HL-60/S4 treated with phorbol 12-myristate 13-acetate at 8.2 ng/mL for 4 days and 3 days (cell line): ENCODE results near the gene ABCA3.

Source experiments
- in situ Hi-C: fragments of 300-500 bp; cut with MboI; formaldehyde crosslinking; loops from 2 replicates; pipeline ENCODE4 v1.15.0; 2022; ENCODE audit warnings: low sequenced_read_pairs

The ABCA3 gene

DNA sequence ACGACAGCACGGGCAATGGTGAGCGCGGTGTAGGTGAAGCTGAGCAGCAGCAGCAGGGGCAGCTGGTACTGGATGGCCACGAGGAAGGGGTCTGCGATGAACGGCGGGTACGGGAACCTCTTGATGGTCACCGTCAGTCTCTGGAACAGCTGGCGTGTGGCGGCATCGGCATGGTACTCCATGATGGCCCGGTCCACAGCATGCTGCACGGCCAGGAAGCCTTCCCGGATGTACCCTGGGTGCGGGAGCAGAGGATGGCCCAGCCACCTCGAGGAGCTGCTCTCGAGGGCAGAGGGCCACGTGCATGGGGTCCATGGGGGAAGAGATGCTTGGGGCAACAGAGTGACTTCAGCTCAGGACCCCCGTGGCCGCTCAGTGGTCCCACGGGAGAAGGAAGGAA lies 20.9 kb downstream of the ABCA3 start:
- in situ Hi-C loops = no loop called here

DNA sequence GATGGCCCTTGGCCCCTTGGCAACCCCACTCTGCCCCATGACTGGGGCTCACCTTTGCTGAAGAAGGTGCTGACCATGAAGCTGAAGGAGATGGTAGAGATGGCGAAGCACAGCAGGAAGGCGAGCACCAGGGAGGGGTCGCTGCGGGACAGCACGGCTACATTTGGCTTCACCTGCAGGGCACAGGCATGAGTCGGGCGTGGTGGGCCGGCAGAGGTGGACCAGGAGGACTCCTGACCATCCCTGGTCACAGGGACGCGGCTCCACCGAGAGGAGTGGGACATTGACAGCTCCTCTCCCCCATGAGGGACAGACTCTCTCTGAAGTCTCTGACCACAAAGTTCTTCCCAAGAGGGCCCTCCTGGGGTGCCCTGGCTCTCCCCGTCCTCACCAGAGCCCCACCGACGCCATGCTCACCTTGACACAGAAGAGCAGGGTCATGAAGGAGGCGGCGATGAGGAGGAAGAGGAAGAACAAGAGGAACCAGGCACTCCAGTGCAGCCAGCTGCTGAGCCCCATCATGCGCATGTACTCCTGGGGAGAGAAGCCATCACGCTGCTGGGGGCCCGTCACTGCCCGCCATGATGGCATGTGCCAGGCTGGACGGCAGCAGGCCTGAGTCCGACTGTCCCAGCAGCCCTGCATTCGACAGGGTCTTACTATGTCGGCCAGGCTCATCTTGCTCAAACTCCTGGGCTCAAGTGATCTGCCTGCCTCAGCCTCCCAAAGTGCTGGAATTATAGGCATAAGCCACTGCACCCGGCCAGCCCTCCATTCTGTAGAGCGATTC lies 23.1 kb downstream of the ABCA3 start:
- in situ Hi-C loops = no loop called here

DNA sequence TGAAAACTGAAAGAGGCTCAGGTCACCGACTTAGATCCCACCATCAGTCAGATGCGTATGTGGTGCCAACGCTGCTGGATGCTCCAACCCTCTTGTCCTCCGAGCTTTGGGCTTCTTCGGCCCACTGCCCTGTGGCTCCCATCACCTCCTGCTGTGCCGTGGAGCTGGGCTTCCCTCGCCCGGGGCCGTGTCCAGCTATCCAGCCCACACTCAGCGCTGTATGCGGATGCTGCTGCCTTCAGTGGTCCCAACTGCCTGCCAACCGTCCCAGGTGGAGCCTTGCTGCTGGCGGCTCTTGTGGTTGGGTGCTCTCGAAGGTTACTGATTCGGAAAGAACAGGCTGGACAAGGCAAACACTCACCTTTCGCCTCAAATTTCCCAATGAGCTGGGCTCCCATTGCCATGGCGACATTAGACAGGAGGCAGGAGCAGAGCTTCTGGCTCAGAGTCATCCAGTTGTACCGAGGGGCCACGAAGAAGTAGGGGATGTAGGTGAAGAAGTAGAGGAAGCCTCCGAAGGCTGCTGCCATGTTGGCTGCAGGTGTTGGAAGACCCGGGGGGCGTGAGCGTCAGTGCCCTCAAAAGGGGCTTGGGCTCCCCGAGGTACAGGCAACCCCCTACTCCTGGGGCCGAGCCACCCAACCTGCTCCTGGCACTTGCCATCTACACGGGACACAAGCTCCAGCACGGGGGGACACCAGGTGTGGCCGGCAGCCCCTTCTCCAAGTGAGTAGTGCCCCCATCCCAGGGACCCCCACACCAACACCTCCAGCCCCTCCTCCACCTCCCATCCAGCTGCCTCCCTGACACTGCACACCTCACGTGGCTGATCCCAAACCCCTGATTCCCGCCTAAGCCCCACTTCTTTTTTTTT lies 32.2 kb downstream of the ABCA3 start:
- in situ Hi-C loops = no loop called here

DNA sequence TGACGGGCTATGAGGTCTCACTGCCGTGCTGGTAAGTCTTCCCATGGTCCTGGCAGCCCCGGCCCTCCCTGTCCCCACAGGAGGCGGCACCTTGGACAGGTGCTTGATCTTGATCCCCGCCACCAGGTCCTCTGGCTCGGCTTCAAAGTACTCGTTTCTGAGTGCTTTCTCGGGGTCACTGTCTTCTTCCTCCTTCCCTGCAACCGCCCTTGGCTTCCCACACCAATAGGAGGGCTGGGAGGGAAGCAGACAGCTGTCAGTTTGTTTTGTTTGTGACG lies 40.7 kb downstream of the ABCA3 start:
- in situ Hi-C loops = no loop called here

DNA sequence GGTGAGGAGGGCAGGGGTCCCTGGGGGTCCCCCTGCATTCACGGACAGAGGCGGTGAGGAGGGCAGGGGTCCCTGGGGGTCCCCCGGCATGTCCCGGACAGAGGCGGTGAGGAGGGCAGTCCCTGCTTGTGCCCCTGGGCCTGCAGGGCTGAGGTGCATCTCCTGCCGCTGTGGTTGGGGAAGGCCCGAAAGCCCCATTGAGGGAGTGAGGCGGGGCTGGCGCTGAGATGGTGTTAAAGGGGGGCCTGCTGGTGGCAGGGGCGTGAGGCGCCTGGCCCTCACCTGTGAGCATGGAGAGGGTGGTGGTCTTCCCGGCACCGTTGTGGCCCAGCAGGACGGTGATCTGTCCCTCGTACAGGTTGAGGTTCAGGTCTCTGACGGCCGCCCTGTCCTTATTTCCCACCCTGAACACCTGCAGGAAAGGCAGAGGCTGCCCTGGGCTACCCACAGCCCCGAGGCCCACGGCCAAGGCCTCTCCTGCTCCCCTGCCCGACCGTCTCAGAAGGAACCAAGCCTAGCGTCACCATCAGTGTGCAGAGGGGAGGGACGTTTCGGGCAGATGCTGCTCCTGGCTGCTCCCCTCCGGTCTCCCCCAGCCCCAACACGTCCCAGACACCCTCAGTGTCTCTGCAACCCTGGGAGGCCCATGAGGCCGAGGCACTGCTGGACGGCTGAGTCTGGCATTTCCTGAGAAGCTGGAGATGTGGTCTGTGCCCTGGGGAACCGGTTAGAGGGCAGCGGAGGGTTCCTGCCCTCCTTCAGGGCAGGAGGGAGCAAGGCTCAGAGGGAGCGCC lies 41.2 kb downstream of the ABCA3 start:
- in situ Hi-C loops = no loop called here

DNA sequence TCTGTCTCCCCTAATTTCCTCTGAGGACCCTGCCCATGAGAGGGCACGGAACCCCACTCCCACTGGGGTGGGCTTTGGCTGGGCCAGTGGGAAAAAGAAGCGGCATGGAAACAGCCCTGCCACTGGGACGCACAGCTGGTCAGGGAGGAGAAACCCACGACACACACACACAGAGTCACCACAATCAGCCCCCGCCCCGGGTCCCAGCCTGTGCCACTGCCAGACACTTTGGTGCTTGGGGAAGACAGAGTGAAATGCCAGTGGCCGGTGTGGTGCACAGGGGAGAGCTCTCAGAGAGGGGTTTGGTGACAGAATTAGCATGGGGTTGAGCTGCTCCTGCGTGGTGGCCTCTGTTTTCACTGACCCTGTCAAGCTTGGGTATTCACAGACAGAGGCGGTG lies 41.9 kb downstream of the ABCA3 start:
- in situ Hi-C loops = no loop called here

DNA sequence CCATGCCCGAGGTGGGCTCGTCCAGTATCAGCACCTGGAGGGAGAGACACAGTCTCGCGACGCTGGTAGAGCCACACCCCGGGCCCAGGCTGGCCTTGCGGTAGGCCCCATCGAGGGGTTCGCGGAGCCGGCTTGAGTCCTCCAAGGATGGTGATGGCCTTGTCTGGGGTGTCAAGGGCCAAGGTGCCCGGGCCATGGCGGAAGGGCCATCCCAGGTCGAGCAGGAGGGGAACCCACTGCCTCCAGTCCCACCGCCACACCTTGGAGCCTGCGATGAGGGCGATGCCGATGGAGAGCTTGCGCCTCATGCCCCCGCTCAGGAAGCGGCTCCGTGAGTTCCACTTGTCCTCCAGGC lies 43.0 kb downstream of the ABCA3 start:
- in situ Hi-C loops = no loop called here

DNA sequence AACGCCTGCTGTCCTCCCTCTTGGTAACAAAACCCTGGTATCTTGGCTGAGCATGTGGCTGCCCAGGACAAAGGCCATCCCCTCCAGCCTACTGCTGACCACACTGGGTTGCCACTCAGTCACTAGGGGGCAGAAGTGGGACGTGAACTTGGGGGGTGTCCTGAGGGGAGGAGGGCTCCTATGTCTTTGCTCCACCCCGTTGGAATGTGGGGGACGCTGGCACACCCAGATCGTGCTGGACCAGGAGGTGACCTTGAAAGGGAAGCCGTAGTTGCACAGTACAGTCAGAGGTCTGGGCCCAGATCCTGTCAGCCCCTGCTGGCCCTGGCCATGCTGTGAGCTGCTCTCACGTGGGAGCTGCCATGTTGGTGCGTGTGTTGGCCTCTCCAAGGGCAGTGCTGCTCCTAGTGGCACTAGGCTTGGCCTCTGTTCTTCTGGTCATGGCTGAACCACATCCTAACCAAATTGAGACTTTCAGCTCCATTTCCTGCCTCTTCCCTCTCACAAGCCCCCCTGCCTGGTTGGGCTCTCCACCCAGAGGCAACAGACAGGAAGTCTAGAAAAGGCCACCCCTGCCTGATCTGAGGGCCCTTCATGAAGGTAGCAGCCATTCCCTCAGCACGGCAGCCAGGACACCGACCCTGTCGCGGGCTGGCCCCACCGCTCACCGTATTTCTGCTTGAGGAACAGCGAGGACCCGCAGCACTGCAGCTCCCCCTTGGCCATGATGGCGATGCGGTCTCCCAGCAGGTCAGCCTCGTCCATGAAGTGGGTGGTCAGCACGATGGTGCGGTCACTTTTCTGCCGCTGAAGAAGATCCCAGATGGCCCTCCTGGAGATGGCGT lies 43.6 kb downstream of the ABCA3 start:
- in situ Hi-C loops = no loop called here

DNA sequence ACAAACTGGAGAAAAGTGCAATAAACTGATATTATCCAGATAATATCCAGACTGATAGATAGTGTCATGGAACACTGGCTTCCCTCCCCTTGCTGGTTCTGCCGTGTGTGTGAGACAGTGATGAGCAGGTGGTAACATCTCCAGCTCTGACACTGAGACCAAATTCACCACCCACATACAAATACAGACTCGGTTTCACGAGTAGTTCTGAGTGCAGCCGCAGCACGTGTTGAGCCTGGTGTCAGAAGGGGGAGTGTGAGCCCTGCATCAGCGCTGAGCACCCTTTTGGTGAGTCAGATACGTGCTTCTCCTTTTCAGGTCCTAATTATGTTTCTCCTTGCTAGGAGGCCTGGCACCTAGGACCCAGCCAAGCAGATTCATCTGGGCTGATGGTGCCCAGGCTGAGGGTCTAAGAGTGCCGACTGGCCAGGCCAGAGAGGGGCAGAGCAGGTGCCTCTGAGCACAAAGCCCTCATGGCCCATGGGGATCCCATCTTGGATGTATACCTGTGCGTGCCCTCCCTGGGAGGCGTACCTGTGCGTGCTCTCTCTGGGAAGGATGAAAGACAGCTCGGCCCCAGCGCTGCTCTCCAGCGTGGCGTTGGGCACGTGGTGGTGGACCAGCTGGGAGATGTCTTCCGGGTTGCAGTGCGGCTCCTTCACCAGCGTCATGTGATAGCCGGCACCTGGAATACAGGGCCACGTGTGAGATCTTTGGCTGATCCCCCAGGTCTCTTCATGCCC lies 45.3 kb downstream of the ABCA3 start:
- in situ Hi-C loops = no loop called here

DNA sequence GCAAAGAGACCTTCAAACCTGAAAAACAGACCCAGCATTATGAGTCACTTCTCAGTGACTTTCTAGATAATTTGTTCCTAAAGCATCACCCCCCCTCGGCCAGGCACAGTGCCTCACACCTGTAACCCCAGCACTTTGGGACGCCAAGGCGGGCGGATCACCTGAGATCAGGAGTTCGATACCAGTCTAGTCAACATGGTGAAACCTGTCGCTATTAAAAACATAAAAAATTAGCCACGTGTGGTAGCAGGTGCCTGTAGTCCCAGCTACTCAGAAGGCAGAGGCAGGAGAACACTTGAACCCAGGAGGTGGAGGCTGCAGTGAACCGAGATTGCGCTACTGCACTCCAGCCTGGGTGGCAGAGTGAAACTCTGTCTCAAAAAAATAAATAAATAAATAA lies 48.3 kb downstream of the ABCA3 start:
- in situ Hi-C loops = no loop called here

DNA sequence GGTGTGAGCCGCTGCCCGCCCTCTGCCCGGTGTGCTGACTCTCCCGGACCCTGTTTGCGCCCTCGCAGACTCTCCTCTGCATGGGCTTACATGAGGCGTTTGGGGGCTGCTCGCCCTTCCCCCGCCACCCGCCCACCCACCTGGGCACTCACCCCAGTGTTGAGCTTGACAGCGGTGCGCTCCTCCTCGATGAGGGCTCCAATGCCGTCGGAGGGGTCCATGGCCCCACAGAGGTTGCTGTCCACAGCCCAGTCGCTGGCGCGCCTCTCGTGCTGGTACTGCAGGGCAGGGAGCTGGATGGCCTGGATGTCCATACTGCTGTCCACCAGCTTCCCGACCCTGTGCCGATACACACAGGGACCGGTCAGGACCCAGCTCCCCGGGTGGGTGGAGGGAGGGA lies 51.2 kb downstream of the ABCA3 start:
- in situ Hi-C loops = no loop called here

DNA sequence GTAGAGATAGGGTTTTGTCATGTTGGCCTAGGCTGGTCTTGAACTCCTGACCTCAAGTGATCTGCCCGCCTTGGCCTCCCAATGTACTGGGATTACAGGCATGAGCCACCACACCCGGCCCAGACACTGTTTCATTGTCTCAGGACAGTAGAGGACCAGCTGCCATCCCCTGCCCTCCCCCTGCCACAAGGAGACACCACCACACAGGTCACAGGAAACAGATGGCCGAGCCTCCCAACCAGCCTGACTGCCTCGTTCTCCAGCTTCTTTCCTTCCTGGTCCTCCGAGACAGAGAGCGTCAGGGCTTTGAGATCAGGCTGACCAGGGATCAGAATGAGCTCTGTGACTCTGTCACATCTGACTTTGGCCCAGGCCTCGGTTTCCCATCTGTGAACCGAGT lies 51.8 kb downstream of the ABCA3 start:
- in situ Hi-C loops = no loop called here

DNA sequence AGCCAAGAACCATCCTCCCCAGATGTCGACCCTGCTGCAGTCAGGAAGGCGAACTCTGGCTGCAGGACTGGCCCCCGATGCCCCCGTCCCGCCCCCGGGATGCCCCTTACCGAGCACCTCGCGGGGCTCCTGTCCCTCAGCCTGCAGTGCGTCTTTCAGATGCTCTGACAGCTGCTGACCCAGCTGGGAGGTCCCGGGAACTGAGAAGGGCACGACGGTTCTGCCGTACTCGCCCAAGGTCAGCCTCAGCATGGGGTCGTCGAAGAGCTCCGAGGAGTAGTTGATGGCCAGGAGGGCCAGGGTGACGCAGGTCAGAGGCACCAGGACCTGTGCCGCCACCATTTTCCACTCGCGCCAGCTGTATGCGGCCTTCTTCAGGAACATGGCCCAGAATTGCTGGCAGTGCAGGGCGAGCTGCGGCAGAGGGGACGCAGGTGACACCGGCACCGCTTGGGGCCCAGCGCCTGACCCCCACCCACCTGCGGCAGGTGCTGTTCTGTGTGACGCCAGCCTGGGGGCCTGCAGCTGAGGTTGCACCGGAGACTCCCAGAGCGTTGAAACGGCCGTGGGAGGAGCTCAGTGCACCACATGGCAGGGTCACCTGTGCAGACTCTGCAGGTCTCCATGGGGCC lies 52.5 kb downstream of the ABCA3 start:
- in situ Hi-C loops = no loop called here

DNA sequence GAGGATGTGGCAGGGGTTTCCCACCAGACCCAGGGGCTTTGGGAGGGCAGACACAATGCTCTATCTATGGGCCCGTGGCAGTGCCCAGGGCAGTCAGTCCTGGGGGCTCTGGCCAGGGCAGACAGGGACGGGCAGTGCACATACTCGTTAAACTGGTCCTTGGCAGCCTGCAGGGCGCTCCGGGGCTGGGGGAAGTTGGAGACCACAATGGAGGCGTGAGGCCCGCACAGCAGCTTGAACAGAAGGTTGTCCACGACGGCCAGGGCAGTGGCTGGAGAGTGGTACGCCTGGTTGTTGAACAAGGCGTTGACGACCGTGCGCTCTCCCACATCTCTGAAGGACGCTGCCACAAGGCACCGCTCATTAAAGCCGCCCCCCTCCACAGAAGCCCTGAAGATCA lies 54.0 kb downstream of the ABCA3 start:
- in situ Hi-C loops = no loop called here

DNA sequence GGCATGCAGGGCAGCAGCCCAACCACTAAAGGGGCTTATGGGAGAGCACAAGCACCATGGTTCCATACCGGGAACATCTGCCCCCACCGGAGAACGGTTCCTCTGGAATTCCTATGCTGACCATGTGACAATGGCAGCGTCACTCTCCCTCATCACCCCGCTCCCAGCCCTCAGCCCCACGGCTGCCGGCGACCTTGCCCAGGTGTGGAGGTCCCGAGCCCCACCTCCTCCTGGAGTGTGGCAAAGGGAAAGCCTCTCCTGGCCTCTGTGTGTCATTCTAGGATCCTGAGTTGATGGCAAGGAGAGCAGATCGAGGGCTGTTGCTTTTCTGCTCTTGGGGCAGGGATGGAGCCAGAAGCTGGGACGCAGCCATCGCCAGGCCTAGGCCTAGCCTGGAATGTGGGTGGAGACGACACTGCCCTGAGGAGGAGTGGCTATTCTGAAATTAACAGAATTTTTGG lies 54.8 kb downstream of the ABCA3 start:
- in situ Hi-C loops = no loop called here

DNA sequence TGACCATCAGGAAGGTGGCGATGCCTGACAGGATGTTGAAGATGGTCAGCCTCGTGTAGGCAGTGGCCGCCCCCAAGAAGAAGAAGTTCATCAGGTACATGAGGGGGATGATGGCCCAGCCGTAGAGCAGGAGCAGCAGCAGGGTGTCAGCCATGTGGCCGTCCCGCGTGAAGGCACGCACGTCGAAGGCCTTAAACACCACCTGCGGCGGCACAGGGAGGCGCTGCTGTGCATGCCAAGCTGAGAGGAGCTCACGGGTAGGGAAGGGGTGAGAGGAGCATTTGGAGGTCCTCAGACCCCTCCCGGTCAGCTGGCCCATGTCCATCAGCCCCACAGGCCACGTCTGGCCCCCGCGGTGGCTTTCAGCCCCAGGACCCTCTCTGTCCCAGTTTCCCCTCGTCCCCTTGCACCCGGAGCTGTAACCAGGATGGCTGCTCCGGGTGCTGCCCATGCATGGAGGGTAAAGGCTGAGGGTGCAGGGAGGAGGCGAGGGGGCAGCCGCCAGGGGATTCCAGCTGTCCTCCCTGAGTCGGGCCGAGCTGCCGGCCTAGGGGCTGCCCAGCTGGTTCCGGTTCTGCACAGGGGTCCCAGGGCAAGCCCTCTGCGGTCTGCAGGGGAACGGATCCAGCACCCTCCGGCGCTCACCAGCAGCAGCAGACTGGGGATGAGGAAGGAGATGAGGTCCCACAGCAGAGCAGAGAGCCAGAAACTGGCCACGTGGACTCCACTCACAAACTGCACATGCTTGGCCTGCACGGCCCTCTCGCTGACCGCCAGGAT lies 55.5 kb downstream of the ABCA3 start:
- in situ Hi-C loops = no loop called here

DNA sequence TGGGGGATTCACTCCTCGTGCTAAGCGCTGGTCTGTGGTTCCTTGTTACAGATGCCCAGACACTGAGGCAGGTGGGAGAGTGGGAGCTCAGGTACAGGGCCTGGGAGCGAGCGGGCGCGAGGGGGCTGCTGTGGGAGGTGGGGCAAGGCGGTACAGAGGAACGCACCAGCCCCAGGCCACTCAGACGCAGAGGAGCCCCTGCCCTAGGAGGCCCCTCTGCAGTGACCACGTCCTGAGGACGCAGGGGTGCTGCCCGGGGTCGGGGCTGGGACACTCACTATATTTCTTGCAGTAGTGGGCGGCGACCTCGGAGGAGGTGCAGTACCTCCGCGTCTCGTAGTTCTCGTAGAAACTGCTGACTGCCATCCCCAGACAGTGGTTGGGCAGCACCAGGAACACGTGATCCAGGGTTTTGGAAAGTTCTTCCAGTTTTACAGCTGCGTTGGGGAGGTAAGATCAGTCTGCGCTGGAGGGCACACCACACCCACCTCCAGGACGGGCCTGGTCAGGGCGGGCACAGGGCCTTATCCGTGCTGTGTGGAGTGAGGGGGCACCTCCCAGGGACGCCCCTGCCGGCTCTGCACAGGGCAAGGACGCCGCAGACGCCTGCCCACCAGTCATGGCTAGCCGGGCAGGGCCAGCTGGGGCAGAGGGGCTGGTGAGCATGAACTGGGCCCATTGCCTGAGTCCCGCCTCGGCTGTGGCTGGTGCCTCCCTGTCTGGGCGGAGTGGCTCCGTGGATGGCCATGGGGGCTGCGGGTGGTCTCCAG lies 56.3 kb downstream of the ABCA3 start:
- in situ Hi-C loops = no loop called here
